Ovary (tissue), 3 donors: ENCODE results near the gene LRP1B.

ENCODE experiments used
- POLR2A ChIP-seq: fragments of 450-650 bp; IDR thresholded peaks from one replicate; pipeline ENCODE4 v1.6.1; 2017; ENCODE audit warnings: antibody characterized with exemption, mild to moderate bottlenecking, moderate library complexity
- TF ChIP-seq, protein P1 (sequence below), 3 donors: fragments of 450-650 bp in 2 of 3; fragments of 200-600 bp in 1 of 3; IDR thresholded peaks; one replicate each; pipeline versions ENCODE4 v1.5.1 to v1.8.0; 2016 to 2022; ENCODE audit warnings: antibody characterized with exemption in 3 of 3, mild to moderate bottlenecking in 1 of 3
- donor health status: DM: no; HTN: no; CAD: no.

DNA sequence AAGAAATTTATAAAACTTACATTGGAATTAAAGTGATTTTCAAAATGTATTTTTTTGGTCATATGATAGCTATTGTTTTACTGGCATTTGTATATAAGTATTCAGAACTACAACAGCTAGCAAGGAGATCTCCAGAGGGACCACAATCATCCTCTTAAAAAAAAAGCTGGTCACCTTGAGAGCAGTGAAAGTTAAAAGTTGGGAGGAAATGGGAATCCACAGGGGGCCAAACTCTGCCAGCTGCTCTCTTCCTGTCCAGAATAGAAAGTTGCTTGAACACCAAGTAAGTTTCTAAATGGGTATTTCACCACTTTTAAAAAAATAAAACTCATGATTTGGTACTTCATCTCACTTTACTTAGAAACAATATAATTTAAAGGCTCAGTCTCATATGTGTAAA lies 1025.1 kb downstream of the LRP1B start:
- no peak for TF ChIP-seq POLR2A
- TF ChIP-seq, protein P1, sequence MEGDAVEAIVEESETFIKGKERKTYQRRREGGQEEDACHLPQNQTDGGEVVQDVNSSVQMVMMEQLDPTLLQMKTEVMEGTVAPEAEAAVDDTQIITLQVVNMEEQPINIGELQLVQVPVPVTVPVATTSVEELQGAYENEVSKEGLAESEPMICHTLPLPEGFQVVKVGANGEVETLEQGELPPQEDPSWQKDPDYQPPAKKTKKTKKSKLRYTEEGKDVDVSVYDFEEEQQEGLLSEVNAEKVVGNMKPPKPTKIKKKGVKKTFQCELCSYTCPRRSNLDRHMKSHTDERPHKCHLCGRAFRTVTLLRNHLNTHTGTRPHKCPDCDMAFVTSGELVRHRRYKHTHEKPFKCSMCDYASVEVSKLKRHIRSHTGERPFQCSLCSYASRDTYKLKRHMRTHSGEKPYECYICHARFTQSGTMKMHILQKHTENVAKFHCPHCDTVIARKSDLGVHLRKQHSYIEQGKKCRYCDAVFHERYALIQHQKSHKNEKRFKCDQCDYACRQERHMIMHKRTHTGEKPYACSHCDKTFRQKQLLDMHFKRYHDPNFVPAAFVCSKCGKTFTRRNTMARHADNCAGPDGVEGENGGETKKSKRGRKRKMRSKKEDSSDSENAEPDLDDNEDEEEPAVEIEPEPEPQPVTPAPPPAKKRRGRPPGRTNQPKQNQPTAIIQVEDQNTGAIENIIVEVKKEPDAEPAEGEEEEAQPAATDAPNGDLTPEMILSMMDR (IDR thresholded peaks at IDR 0.05), result no peak
